Measurements from ENCODE around the gene ADAMTSL4. TPM values are rescaled to one million over a fixed set of nuclear protein-coding genes. Genes with fewer than 3 reads are reported as not detected.

The ADAMTSL4 gene
- total RNA-seq, 1 donor from 2014 or later: 0.44 TPM

- Mint-ChIP-seq H3K4me3 (peak overlapping the region; percentile 66), H3K27me3 (ENCODE audit: low read depth) (peaks cover 20% of the 10 kb centered on the region), H3K4me1 (peaks cover 19% of the 10 kb centered on the region), H3K27ac (ENCODE audit: unreplicated experiment) (no peak overlapping the region), H3K36me3 (ENCODE audit: low read depth) (no peaks in the 10 kb centered on the region), H3K9me3 (no peaks in the 10 kb centered on the region)
- DNase-seq (ENCODE audit: low read depth, low spot score): no peak
- no peak for TF ChIP-seq CTCF (conservative IDR thresholded peaks at IDR 0.05)
Observed at GRCh38 chr1:150553392-150554085, 4.3 kb downstream of the ADAMTSL4 start.

GRCh38 chr1:150554086-150554452 is 4.9 kb downstream of the ADAMTSL4 start:
- no peak overlapping the region for H3K27ac Mint-ChIP-seq (ENCODE audit: unreplicated experiment)
- H3K4me1 Mint-ChIP-seq: peaks cover 17% of the 10 kb centered on the region
- H3K27me3 Mint-ChIP-seq (ENCODE audit: low read depth): peaks cover 18% of the 10 kb centered on the region
- H3K9me3 Mint-ChIP-seq: no peaks in the 10 kb centered on the region
- TF ChIP-seq CTCF (conservative IDR thresholded peaks at IDR 0.05): no peak
- no peaks in the 10 kb centered on the region for H3K36me3 Mint-ChIP-seq (ENCODE audit: low read depth)
- H3K4me3 Mint-ChIP-seq: no peak overlapping the region
- no peak for DNase-seq (ENCODE audit: low read depth, low spot score)

- Mint-ChIP-seq H3K9me3 (no peaks in the 10 kb centered on the region), H3K4me1 (peaks cover 20% of the 10 kb centered on the region), H3K4me3 (no peak overlapping the region), H3K27ac (ENCODE audit: unreplicated experiment) (no peak overlapping the region), H3K27me3 (ENCODE audit: low read depth) (peaks cover 12% of the 10 kb centered on the region), H3K36me3 (ENCODE audit: low read depth) (no peaks in the 10 kb centered on the region)
- DNase-seq (ENCODE audit: low read depth, low spot score): no peak
- no peak for TF ChIP-seq CTCF (conservative IDR thresholded peaks at IDR 0.05)
Observed at GRCh38 chr1:150555198-150555970, 6.2 kb downstream of the ADAMTSL4 start.

GRCh38 chr1:150555971-150556865 is 7.0 kb downstream of the ADAMTSL4 start:
- TF ChIP-seq CTCF (conservative IDR thresholded peaks at IDR 0.05): no peak
- Mint-ChIP-seq H3K27me3 (ENCODE audit: low read depth) (peaks cover 7% of the 10 kb centered on the region), H3K9me3 (no peaks in the 10 kb centered on the region), H3K4me1 (peaks cover 27% of the 10 kb centered on the region), H3K36me3 (ENCODE audit: low read depth) (no peaks in the 10 kb centered on the region), H3K27ac (ENCODE audit: unreplicated experiment) (no peak overlapping the region), H3K4me3 (no peak overlapping the region)
- no peak for DNase-seq (ENCODE audit: low read depth, low spot score)

GRCh38 chr1:150557065-150557600 is 7.9 kb downstream of the ADAMTSL4 start:
- DNase-seq (ENCODE audit: low read depth, low spot score): no peak
- no peaks in the 10 kb centered on the region for H3K36me3 Mint-ChIP-seq (ENCODE audit: low read depth)
- H3K27me3 Mint-ChIP-seq (ENCODE audit: low read depth): peaks cover 3% of the 10 kb centered on the region
- no peak for TF ChIP-seq CTCF (conservative IDR thresholded peaks at IDR 0.05)
- no peaks in the 10 kb centered on the region for H3K9me3 Mint-ChIP-seq
- no peak overlapping the region for H3K27ac Mint-ChIP-seq (ENCODE audit: unreplicated experiment)
- peaks cover 31% of the 10 kb centered on the region for H3K4me1 Mint-ChIP-seq
- H3K4me3 Mint-ChIP-seq: no peak overlapping the region
